HT1080 (cell line): ENCODE results near the gene NME1. TPM values are rescaled to one million over a fixed set of nuclear protein-coding genes. Genes with fewer than 3 reads are reported as not detected.
"Not testable (repeated sequence)": the region's sequence is repeated elsewhere in the genome, so short reads cannot be mapped to it uniquely, and the experiment has no call there.

Source experiments
- DNase-seq: peaks from one replicate; pipeline ENCODE4 v3.0.0-alpha.2; 2015; ENCODE audit warnings: low read depth
- total RNA-seq: library from RNA; depleted of rRNA; stranded (reverse); fragments of >200 nt; shearing (Covaris generic); gene quantifications from 2 replicates; pipeline ENCODE4 v1.2.3, GENCODE V29; 2014

The NME1 gene
- total RNA-seq, 1 experiment from 2014 or later, result 418 TPM

DNA sequence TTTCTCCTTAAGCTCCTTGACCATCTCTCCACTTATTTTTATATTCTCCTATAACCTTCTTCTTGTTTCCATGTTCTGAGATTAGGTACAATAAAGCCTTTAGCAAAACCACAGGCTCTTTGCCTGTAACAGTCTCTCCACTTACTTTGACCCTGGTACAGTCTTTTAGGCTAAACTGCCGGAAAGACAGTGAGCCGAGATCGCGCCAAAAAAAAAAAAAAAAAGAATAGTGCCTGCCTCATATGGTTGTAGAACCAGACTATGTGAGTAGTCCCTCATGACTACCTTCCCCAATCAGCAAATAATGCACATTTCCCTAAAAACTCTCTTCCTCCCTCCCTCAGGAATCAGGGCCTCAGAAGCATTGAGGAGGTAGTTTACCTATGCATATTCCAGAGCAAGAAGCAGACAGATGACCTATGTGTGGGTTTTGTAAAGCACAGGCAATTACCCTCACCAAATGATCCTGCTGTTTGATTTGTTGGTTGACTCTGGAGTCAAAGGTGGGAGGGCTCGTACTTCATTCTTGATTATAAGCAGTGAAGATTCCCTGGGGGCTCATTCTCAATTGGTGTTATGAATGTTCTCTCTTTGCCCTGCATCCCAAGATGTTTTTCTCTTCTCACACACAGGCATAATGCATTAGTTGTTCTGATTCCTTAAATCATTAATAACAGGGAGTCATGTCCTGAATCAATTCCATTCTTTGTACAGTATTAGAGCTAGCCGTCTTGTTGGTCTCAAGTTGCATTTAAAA, 8.9 kb upstream of the NME1 start:
- no peak for DNase-seq

DNA sequence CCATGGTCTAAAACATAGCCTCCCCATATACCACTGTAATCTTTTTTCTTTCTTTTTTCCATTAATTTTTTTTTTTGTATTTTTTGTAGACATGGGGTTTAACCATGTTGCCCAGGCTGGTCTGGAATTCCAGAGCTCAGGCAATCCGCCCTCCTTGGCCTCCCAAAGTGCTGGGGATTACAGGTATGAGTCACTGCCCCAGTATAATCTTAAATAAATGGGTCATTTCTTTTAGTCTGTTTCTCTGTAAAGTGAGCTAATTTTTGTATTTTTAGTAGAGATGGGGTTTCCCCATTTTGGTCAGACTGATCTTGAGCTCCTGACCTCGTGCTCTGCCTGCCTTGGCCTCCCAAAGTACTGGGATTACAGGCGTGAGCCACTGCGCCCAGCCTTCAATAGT, 5.7 kb upstream of the NME1 start:
- no peak for DNase-seq

DNA sequence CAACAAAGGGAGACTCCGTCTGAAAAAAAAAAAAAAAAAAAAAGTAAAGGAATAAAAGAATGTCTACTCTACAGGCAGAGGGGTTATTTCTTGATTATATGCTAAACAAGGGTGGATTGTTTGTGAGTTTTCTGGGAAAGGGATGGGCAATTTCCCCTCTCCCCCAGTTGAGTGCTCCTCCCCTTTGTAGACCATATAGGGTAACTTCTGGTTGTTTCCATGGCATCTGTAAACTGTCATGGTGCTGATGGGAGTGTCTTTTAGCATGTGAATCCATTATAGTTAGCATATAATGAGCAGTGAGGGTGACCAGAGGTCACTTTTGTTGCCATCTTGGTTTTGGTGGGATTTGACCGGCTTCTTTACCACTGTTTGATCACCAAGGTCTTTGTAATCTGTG, 4.2 kb upstream of the NME1 start:
- DNase-seq, result no peak

DNA sequence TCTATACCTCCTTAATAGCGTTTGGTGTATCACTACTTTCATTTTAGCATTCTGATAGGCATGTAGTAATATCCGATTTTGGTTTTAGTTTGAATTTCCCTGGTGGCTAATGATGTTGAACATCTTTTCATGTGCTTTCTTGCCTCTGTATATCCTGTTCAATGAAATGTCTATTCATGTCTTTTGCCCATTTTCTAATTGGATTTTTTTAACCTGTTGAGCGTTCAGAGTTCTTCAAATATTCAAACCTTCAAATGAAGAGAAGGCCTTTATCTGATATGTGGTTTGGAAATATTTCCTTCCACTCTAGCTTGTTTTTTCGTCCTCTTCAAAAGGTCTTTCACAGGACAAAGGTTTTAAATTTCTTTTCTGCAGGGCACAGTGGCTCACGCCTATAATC, 2.4 kb upstream of the NME1 start:
- no peak for DNase-seq

DNA sequence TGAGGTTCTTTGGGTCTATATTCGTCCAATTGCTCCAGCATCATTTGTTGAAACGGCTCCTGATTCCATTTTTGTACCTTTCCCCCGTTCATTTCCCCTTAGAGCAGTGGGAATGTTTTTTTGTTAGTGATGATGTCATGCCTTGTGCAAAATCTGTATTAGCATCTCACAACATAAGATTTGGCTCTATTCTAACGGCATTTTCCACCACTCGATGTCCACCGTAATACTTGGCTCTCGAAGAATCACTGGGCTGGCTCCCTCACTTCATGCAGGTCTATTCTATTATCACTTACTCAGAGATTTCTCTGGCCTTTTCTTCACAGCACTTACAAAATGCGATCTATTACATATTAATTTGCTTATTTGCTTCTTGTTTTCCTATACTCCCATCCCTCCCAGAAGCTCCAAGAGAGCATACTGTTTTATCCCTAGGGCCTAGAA, 571 bp upstream of the NME1 start:
- DNase-seq, result no peak

DNA sequence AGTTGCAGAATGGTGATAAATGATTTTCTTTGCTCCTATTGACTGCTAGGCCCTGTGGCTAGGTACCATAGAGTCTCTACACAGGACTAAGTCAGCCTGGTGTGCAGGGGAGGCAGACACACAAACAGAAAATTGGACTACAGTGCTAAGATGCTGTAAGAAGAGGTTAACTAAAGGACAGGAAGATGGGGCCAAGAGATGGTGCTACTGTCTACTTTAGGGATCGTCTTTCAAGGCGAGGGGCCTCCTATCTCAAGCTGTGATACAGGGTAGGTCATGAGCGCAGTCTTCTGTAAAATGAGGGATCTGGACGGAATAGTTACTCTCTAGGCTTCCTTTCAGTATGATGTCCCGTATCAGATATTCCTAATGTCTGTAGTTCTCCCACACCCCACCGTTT, 817 bp downstream of the NME1 start:
- no peak for DNase-seq

DNA sequence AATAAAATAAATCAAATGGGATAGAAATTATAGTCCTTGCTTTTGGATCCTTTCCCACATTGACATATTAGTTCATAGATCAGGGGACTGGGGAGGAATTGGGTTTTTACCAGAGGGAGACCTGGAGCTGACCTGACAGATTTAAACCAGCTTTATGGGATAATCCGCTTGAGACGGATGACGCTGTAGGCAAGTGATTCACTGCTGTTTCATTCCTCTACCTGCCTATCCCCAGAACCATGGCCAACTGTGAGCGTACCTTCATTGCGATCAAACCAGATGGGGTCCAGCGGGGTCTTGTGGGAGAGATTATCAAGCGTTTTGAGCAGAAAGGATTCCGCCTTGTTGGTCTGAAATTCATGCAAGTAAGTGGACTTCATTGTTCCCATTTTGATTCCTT, 2.1 kb downstream of the NME1 start:
- no peak for DNase-seq

DNA sequence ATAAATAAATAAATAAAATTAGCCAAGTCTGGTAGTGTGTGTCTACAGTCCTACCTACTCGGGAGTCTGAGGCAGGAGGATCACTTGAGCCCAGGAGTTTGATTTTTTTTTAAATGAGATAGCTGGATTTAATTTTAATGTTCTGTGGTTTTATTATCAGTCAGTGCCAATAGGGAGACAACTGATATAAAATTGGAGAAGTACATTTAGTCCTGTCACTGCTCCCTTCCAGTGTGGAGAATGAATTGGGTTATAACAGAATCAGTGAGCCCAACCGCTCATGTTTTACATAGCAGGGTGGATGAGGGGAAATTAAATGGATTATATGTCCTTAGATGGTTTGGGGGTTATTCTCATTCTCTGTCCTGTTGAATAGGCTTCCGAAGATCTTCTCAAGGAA, 6.2 kb downstream of the NME1 start:
- no peak for DNase-seq

DNA sequence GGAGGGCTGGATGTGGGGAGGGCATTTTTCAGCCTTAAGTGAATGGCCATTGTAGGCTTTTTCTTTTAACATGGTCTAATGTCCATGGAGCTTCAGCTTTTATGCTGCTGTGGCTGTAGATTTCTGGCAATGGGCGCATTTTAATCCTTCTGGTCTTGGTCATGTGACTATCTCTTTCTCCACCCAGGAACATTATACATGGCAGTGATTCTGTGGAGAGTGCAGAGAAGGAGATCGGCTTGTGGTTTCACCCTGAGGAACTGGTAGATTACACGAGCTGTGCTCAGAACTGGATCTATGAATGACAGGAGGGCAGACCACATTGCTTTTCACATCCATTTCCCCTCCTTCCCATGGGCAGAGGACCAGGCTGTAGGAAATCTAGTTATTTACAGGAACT, 8.2 kb downstream of the NME1 start:
- DNase-seq, result no peak

DNA sequence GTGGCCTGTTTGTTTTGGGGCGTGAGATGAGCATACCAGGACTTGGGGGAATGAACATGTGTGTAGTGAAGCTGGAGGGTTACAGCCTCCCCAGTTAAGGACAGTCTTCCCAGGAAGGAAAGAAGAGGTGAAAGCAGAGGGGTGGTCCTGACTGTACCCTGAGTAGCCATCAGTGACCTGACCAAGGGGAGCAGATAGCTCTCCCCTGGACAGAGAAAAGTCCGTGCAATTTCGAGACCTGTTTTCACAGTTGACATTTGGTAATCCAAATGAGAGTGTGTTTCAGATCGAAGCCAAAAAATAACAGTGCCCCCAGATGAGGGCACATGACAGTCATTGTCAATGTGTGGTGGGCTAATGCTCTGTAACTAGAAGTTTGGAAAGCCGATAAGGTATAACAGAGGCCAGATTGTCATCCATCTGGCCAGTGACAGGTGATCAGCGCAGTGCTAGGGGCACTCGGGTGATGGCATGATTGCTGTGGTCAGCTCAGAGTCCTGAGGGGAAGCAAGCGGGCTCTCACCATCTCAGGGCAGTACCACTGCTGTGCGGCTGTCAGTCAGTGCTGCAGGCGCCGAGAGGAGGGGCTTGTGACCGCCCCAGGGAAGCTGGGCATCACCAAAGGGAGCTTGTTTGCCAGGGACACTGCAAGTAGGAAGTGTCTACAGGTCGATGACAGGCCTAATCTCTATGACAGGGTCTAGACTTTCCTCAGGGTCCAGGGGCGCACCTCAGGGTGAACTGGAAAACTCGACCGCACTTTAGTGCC, 11.7 kb downstream of the NME1 start:
- peak; percentile 20 for DNase-seq

DNA sequence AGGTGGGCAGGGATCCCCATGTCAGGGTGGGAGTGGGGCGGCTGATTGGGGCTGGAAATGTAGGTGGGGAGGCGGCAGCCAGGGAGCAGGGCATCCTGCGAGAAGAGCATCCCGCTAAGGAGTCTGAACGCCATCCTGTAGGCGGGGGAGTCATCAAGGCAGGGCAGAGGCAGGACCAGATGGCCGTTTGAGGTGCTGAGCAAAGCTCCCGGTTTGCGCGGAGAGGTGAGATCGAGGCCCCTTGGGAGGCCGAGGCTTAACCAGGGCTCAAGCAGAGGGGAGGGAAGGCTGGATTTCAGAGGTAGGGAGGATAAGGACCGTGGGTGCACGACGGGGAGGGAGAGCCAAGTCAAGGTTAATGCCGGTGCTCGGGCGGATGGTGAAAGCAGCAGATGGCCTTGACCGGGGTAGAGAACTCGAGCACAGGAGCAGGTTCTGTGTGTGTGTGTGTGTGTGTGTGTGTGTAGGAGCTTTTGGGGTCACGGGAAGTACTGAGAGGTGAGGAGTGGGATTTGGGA, 12.4 kb downstream of the NME1 start:
- DNase-seq, result no peak

DNA sequence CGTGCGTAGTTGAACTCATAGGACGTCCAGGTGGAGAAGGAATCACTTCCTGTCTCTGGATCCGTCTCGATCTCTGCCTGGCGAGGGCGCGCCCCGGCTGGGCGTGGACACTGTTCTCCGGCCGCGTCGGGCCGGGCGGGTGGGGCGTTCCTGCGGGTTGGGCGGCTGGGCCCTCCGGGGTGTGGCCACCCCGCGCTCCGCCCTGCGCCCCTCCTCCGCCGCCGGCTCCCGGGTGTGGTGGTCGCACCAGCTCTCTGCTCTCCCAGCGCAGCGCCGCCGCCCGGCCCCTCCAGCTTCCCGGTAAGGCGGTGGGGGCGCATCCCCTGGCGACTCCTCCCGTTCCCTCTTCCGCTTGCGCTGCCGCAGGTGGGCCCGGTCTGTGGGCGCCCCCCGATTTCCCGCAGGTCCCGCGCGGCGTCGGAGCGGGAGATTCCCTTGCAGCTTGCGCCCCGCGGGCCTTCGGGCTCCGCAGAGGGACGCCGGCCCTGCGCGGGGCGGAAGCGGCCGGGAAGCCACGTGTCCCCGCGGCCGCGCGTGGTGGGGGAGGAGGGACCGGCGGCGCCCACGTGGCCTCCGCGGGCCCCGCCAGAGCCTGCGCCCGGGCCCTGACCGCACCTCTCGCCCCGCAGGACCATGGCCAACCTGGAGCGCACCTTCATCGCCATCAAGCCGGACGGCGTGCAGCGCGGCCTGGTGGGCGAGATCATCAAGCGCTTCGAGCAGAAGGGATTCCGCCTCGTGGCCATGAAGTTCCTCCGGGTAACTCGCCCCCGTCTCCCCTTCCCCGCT, 13.0 kb downstream of the NME1 start, which contains the start of gene NME2:
Gene NME2 (plus strand): TSS at position 214 of the 789 bp plus-strand sequence. CDS start 420 bp downstream, at position 634.
- peak; percentile 88 for DNase-seq

DNA sequence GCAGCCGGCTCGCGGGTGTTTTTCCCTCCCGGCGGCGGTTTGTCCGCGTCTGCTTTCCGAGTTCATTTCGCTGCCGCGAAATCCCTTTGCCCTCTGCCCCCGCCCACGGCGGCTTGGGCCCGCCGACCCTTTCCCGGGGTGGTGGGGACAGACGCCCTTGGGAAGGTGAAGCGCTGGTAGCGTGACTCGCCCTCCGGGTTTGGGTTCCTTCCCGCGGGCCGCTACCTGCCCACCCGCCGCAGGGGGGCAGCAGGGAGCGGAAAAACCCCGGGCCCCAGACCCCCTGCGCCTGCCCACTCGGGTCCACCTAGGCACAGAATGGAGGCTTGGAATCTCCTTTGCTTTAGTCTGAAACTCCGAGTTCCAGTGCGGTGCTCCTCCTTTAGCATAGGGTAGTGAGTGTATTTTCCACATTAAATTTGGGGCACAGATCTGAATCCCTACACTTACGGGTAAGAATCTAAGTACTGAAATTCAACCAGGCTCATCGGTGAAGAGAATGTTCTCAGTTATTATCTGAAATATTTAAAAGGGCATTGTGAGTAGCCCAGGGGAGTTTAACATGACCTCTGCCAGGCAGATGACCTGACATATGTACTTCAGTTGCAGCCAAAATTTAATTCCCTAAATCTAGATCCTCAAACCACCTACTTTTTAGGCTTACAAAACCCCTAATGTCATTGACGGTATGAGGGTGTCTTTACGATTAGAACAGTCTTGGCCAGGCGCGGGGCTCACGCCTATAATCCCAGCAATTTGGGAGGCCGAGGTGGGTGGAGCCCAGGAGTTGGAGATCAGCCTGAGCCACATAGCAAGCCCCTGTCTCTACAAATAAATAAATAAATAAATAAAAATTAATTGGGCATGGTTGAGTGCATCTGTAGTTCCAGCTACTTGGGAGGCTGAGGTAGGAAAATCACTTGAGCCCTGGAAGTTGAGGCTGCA, 13.9 kb downstream of the NME1 start:
- peak; percentile 58 for DNase-seq

DNA sequence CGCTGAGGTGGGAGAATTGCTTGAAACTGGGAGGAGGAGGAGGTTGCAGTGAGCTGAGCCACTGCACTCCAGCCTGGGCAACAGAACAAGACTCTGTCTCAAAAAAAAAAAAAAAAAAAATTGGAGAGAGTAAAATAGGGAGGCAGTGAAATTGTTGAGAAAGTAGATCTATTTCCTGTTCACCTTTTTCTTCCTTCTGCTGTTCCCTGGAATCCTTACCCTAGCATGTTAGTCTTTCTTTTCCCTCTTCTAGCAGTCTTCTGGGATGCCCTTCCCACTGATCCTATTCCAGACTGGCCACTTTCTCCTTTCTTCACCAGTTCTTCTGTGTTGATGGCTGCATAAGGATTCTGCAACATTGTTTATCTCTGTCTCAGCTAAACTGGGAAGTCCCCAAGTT, 16.0 kb downstream of the NME1 start:
- no peak for DNase-seq

DNA sequence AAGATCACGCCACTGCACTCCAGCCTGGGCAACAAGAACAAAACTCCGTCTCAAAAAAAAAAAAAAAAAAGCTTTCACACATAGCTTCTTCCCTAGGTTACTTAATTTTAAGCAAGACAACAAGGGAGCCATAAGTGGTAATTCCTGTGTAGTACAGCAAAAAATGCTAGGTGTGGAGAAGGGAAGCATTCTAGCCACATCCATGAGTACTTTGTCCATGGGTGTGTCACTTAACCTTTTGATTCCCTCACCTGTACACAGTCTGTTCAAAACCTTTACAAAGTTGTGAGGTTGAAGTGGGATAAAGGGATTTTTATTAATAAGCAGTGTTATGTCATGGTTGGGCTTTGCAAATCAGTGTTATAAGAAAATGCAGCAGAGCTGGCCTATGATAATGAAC, 17.4 kb downstream of the NME1 start:
- DNase-seq, result no peak

DNA sequence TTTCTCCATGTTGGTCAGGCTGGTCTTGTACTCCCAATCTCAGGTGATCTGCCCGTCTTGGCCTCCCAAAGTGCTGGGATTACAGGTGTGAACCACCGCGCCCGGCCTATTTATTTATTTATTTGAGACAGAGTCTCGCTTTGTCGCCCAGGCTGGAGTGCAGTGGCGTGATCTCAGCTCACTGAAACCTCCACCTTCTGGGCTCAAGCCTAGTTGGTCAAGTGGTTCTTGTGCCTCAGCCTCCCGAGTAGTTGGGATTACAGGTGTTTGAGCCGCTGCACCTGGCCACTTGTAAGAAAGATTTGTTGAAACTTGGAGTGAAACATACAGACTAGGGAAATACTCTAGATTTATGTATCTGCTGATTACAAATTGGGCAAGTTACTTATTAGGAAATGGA, 18.7 kb downstream of the NME1 start:
- not testable (repeated sequence) for DNase-seq

DNA sequence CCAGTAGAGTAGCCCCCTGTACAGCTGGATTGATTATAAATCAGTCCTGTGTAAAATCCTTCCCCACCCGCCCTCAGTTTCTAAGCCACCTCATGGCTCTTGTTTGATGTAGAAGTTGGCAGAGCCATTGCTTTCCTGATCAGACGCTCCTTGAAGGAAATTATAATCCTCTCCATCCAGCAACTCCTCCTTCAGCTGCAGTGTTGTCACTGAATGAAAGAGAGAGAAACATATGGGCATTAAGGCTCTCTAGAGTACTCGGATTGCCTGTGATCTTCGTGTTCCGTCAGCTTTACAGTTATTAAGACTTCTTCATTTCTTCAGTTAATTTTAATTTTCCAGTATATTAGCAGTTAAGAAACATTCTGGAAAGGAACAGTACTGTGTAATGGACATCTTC, 27.1 kb downstream of the NME1 start:
- no peak for DNase-seq

DNA sequence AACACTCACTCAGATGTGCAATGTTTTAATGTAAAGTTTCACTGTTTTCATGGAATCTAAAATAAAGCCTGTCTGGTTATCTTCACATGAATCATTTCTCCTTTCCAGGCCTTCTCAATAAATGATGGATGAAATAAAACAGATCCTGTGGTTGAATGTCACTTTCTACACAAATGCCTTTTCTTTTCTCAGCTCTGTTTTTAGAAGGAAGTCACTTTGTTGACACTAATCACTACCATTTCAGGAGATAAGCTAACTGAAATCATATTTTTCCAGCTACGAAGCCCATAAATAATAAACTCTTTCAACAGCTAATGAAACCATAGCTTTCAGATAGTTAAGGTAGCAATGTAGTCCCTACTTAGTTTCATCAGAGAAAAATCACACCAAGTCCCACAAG, 30.8 kb downstream of the NME1 start:
- DNase-seq, result no peak

DNA sequence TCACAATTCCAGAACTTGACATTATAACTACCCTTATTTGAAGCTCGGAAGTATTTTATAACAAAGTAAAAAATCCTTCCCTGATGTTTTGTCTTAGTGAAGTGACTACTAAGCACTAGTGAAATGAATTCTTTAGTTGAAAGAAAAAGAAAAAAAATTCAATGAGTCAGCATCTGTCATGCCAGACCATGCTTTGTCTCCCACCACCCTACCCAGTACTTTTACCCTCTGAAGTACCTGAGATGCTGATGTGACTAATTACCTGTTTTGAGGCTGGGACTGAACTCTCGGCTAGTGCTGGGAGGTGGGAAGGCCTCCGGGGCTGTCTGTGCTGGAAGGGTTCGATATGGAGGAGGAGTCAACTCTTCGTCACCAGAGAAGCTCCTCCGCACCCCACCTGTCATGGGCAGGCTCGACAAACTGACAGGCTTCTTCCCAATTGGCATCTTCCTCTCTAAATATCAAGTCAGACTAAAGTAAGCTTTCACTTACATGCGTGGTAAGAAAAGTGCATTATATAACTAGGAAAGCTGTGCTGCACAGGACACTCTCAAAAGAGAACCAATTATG, 32.5 kb downstream of the NME1 start:
- no peak for DNase-seq

DNA sequence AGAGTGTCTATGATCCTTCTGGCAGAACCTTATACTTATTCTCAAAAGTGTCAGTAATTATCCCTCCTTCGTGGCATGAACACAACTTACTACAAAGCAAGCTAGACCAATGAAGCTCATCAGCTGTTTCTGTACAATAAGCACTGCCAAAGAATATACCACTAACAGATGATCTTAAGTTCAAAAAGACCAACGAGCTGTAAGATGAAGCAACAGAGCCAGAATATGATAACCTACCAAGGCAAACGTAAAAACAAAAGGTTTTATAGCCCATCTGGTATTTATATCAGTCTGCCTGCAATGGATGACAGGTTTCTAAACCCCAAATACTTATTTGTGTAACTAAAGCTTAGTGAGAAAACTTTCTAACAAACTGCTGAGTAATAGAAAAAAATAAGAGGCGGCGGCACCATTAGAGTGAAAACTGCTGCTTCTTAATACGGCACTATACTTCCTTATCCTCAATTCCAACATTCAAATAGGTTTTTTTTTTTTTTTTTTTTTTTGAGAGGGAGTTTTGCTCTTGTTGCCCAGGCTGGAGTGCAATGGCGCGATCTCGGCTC, 35.0 kb downstream of the NME1 start:
- DNase-seq, result no peak
